IMR-90 (cell line): Measurements from ENCODE around the gene TPST1. TPM values are rescaled to one million over a fixed set of nuclear protein-coding genes. Genes with fewer than 3 reads are reported as not detected.

ENCODE experiments used
- ATAC-seq: fragments of 200-7000 bp; cut with Tn5 transposase; 2 replicates; pipeline ENCODE4 v1.9.1; 2020; ENCODE audit warnings: low read depth, mild to moderate bottlenecking, moderate library complexity
- BruUV-seq: library from RNA; stranded (reverse); fragments of 400-500 nt; replicated peaks from 2 replicates; lab custom pipeline; 2021; lab: Mats Ljungman, UMichigan
- CTCF ChIA-PET: fragments of 300-600 bp; formaldehyde crosslinking; extraction: SDS; loops from one replicate; lab custom pipeline; 2021; ENCODE audit warnings: antibody characterized with exemption; lab: Yijun Ruan, JAX
- POLR2A ChIA-PET: fragments of 300-600 bp; sonication (Branson Sonifier 250); formaldehyde crosslinking; loops from one replicate; lab custom pipeline; 2022; ENCODE audit warnings: antibody characterized with exemption; ENCODE audit not compliant: unreplicated experiment; lab: Charles Lee
- DNase-seq: peaks from one replicate; pipeline ENCODE4 v3.0.0; 2013
- H2AFZ ChIP-seq: replicated peaks from 2 replicates; pipeline ENCODE3; 2013; ENCODE audit warnings: low read length, mild to moderate bottlenecking; ENCODE audit not compliant: poor library complexity
- H2AK5ac ChIP-seq: 2 replicates; pipeline ENCODE4 v1.6.1; 2013; ENCODE audit warnings: low read depth, low read length, inconsistent platforms
- H2AK9ac ChIP-seq: replicated peaks from 2 replicates; pipeline ENCODE3; 2013; ENCODE audit warnings: mild to moderate bottlenecking, low read depth, low read length, moderate library complexity; ENCODE audit not compliant: poor library complexity
- H2BK120ac ChIP-seq: 2 replicates; pipeline ENCODE4 v1.6.1; 2013; ENCODE audit warnings: low read depth, low read length, inconsistent platforms
- H2BK15ac ChIP-seq: 3 replicates; pipeline ENCODE4 v1.6.1; 2013; ENCODE audit warnings: low read depth, low read length, inconsistent platforms
- H2BK20ac ChIP-seq: 2 replicates; pipeline ENCODE4 v1.6.1; 2013; ENCODE audit warnings: low read depth, mild to moderate bottlenecking, inconsistent platforms, low read length, moderate library complexity
- H2BK5ac ChIP-seq: 2 replicates; pipeline ENCODE4 v1.6.1; 2013; ENCODE audit warnings: mild to moderate bottlenecking, low read depth, low read length, inconsistent platforms; ENCODE audit not compliant: poor library complexity, severe bottlenecking
- H3K14ac ChIP-seq: replicated peaks from 2 replicates; pipeline ENCODE4 v1.6.1; 2013; ENCODE audit warnings: low read depth, low read length, inconsistent platforms
- H3K18ac ChIP-seq: 2 replicates; pipeline ENCODE4 v1.6.1; 2013; ENCODE audit warnings: low read depth, low read length, control low read depth
- H3K23ac ChIP-seq: 2 replicates; pipeline ENCODE4 v1.6.1; 2013; ENCODE audit warnings: low read depth, low read length, inconsistent platforms
- H3K27ac ChIP-seq: 2 replicates; pipeline ENCODE4 v1.5.1; 2013; ENCODE audit warnings: mild to moderate bottlenecking, control low read depth, low read length; ENCODE audit not compliant: insufficient read depth
- H3K27me3 ChIP-seq: 2 replicates; pipeline ENCODE4 v1.6.1; 2013; ENCODE audit warnings: low read length; ENCODE audit not compliant: control insufficient read depth, insufficient read depth
- H3K36me3 ChIP-seq: 2 replicates; pipeline ENCODE4 v1.6.1; 2013; ENCODE audit warnings: low read length, mixed read lengths; ENCODE audit not compliant: control insufficient read depth, insufficient read depth
- H3K4ac ChIP-seq: 2 replicates; pipeline ENCODE4 v1.6.1; 2013; ENCODE audit warnings: low read depth, low read length, inconsistent platforms
- H3K4me1 ChIP-seq: 2 replicates; pipeline ENCODE4 v1.6.1; 2013; ENCODE audit warnings: low read length, mixed read lengths; ENCODE audit not compliant: control insufficient read depth, insufficient read depth
- H3K4me2 ChIP-seq: 2 replicates; pipeline ENCODE4 v1.6.1; 2013; ENCODE audit warnings: low read depth, mild to moderate bottlenecking, control low read depth, low read length, moderate library complexity
- H3K4me3 ChIP-seq: 2 replicates; pipeline ENCODE4 v1.5.1; 2013; ENCODE audit warnings: low read depth, mild to moderate bottlenecking, control low read depth, low read length, moderate library complexity; ENCODE audit not compliant: insufficient read depth
- H3K56ac ChIP-seq: 2 replicates; pipeline ENCODE4 v1.6.1; 2013; ENCODE audit warnings: low read length, inconsistent platforms; ENCODE audit not compliant: insufficient read depth; ENCODE audit errors: extremely low read depth
- H3K79me1 ChIP-seq, 2 experiments: 2 replicates each; pipeline ENCODE4 v1.6.1; 2013; ENCODE audit warnings: low read length in 2 of 2, inconsistent platforms in 1 of 2, low read depth in 1 of 2
- H3K9ac ChIP-seq: 2 replicates; pipeline ENCODE4 v1.6.1; 2013; ENCODE audit warnings: low read depth, low read length, control low read depth
- H3K9me1 ChIP-seq: 2 replicates; pipeline ENCODE4 v1.6.1; 2013; ENCODE audit warnings: low read length, inconsistent platforms; ENCODE audit not compliant: insufficient read depth
- H3K9me3 ChIP-seq: 2 replicates; pipeline ENCODE4 v1.6.1; 2013; ENCODE audit warnings: low read length; ENCODE audit not compliant: control insufficient read depth, insufficient read depth
- H4K20me1 ChIP-seq: 2 replicates; pipeline ENCODE4 v1.6.1; 2013; ENCODE audit warnings: low read length, inconsistent platforms; ENCODE audit not compliant: insufficient read depth
- H4K5ac ChIP-seq: 2 replicates; pipeline ENCODE4 v1.6.1; 2013; ENCODE audit warnings: mild to moderate bottlenecking, low read depth, low read length, control low read depth
- H4K8ac ChIP-seq, 2 experiments: 2 replicates each; pipeline ENCODE4 v1.6.1; 2013; ENCODE audit warnings: low read depth in 2 of 2, low read length in 2 of 2, control low read depth in 1 of 2, inconsistent platforms in 1 of 2
- H4K91ac ChIP-seq: 2 replicates; pipeline ENCODE4 v1.6.1; 2013; ENCODE audit warnings: low read depth, low read length, inconsistent platforms; ENCODE audit not compliant: insufficient read depth
- BHLHE40 ChIP-seq: fragments of 150-350 bp; IDR thresholded peaks from 2 replicates; pipeline ENCODE4 v1.6.1; 2016; ENCODE audit warnings: mild to moderate bottlenecking, low read depth, low read length
- CEBPB ChIP-seq: IDR thresholded peaks from 2 replicates; pipeline ENCODE4 v1.6.1; 2012; ENCODE audit warnings: low read depth, low read length, improper control_type of control experiment
- CTCF ChIP-seq: conservative IDR thresholded peaks from 2 replicates; pipeline ENCODE4 v1.5.1; 2012; ENCODE audit warnings: mild to moderate bottlenecking, low read depth, low read length, improper control_type of control experiment
- MAFK ChIP-seq: IDR thresholded peaks from 2 replicates; pipeline ENCODE4 v1.6.1; 2012; ENCODE audit warnings: low read depth, low read length, improper control_type of control experiment
- MAZ ChIP-seq: IDR thresholded peaks from 2 replicates; pipeline ENCODE4 v1.6.1; 2012; ENCODE audit warnings: low read depth, mild to moderate bottlenecking, low read length, improper control_type of control experiment, moderate library complexity, borderline replicate concordance
- NFE2L2 ChIP-seq: fragments of 150-350 bp; IDR thresholded peaks from 2 replicates; pipeline ENCODE4 v1.6.1; 2016; ENCODE audit warnings: low read depth, mild to moderate bottlenecking, low read length
- POLR2A ChIP-seq: IDR thresholded peaks from 2 replicates; pipeline ENCODE4 v1.6.1; 2012; ENCODE audit warnings: mild to moderate bottlenecking, low read depth, low read length
- RAD21 ChIP-seq: IDR thresholded peaks from 2 replicates; pipeline ENCODE4 v1.6.1; 2012; ENCODE audit warnings: low read length, improper control_type of control experiment
- RCOR1 ChIP-seq: IDR thresholded peaks from 2 replicates; pipeline ENCODE4 v1.6.1; 2012; ENCODE audit warnings: mild to moderate bottlenecking, low read length, improper control_type of control experiment; ENCODE audit not compliant: insufficient replicate concordance
- RFX5 ChIP-seq: IDR thresholded peaks from 2 replicates; pipeline ENCODE4 v1.8.0; 2012; ENCODE audit warnings: low read depth, mild to moderate bottlenecking, low read length, moderate library complexity
- SMC3 ChIP-seq: fragments of 150-350 bp; IDR thresholded peaks from 2 replicates; pipeline ENCODE4 v1.6.1; 2016; ENCODE audit warnings: low read depth, mild to moderate bottlenecking, antibody characterized with exemption, low read length, moderate library complexity
- USF2 ChIP-seq: fragments of 150-350 bp; IDR thresholded peaks from 2 replicates; pipeline ENCODE4 v1.6.1; 2017; ENCODE audit warnings: mild to moderate bottlenecking, antibody characterized with exemption, low read length, low read depth
- dilution Hi-C: fragments of 300-500 bp; cut with HindIII; formaldehyde crosslinking; loops from one replicate; pipeline ENCODE4 v1.14.3; 2018; ENCODE audit warnings: low sequenced_read_pairs; ENCODE audit not compliant: unreplicated experiment
- in situ Hi-C: fragments of 300-500 bp; cut with MboI; formaldehyde crosslinking; loops from 3 replicates; pipeline ENCODE4 v1.14.3; 2019; ENCODE audit warnings: low sequenced_read_pairs, inconsistent platforms, mixed read lengths
- intact Hi-C: fragments of 100-400 bp; cut with micrococcal nuclease; formaldehyde crosslinking; loops from 2 replicates; pipeline ENCODE4 v1.10.0; 2022
- polyA plus RNA-seq, 3 experiments: library from polyadenylated mRNA; depleted of rRNA; stranded (reverse); fragments of >200 nt; gene quantifications; 2 replicates each; pipeline ENCODE4 v1.2.3, GENCODE V29; 2012; ENCODE audit warnings: low replicate concordance in 1 of 3
- total RNA-seq: library from RNA; depleted of rRNA; stranded (reverse); fragments of >200 nt; gene quantifications from 2 replicates; pipeline ENCODE4 v1.2.3, GENCODE V29; 2012

TPST1 gene
- total and polyA plus RNA-seq, 2 of the 4 experiments (the other 2 are of a cell fraction) = 37.7 to 58.6 TPM

- H2BK120ac ChIP-seq = no peak overlapping the region
- H3K27me3 ChIP-seq = no peaks in the 10 kb centered on the region
- H3K14ac ChIP-seq = no peak overlapping the region
- H2BK5ac ChIP-seq = no peak overlapping the region
- no peak overlapping the region for H3K4me2 ChIP-seq
- H3K4ac ChIP-seq = no peak overlapping the region
- TF ChIP-seq SMC3 (no peak), RAD21 (no peak), NFE2L2 (no peak), MAFK (no peak), MAZ (no peak), POLR2A (no peak), CTCF (no peak), CEBPB (no peak), USF2 (no peak), RCOR1 (no peak), RFX5 (no peak), BHLHE40 (no peak)
- no peak for ATAC-seq
- H4K20me1 ChIP-seq = no peaks in the 10 kb centered on the region
- H3K56ac ChIP-seq = no peak overlapping the region
- no peak overlapping the region for H3K9ac ChIP-seq
- no peaks in the 10 kb centered on the region for H3K9me1 ChIP-seq
- H2AK9ac ChIP-seq = no peak overlapping the region
- dilution Hi-C loops = no loop called here
- no peak overlapping the region for H3K23ac ChIP-seq
- in situ Hi-C loops = no loop called here
- H4K91ac ChIP-seq = no peak overlapping the region
- H4K5ac ChIP-seq = no peak overlapping the region
- no peak overlapping the region for H2BK15ac ChIP-seq
- no peak overlapping the region for H2BK20ac ChIP-seq
- peaks cover 5% of the 10 kb centered on the region; the same call in 1 of the 2 replicates for H3K9me3 ChIP-seq
- no peak overlapping the region for H3K4me3 ChIP-seq
- DNase-seq = no peak
- no peak overlapping the region for H3K27ac ChIP-seq
- no peaks in the 10 kb centered on the region for H3K36me3 ChIP-seq
- ChIA-PET CTCF (no interaction called here), POLR2A (no interaction called here)
- intact Hi-C loops = no loop called here
- no peak overlapping the region for H3K18ac ChIP-seq
- no peak overlapping the region for H2AFZ ChIP-seq
- H3K79me1 ChIP-seq = peaks cover 0 to 19% of the 10 kb centered on the region in 2 experiments; a peak in 1 of 4 replicates
- no TSS peak for BruUV-seq
- no peak overlapping the region for H2AK5ac ChIP-seq
- no peak overlapping the region for H4K8ac ChIP-seq
- no peaks in the 10 kb centered on the region; the same call in 1 of the 2 replicates for H3K4me1 ChIP-seq
Measured at GRCh38 chr7:66336760-66337159, 131.6 kb downstream of the TPST1 start.
